NB4 (cell line): ENCODE results near the gene PLD4.

Experiments
- DNase-seq: peaks from one replicate; pipeline ENCODE4 v3.0.0; 2010; ENCODE audit warnings: low read depth
- H3K4me3 ChIP-seq: one replicate; pipeline ENCODE4 v1.5.1; 2011; ENCODE audit warnings: mild to moderate bottlenecking, low read depth, low read length, moderate library complexity
- MYC ChIP-seq: IDR thresholded peaks from 2 replicates; pipeline ENCODE4 v1.6.1; 2011; ENCODE audit warnings: low read depth, low read length
- POLR2A ChIP-seq: IDR thresholded peaks from 2 replicates; pipeline ENCODE4 v1.6.1; 2011; ENCODE audit warnings: mild to moderate bottlenecking; ENCODE audit not compliant: insufficient read length; ENCODE audit errors: extremely low read depth
- TF ChIP-seq, protein P1 (sequence below): IDR thresholded peaks from one replicate; pipeline ENCODE4 v1.5.1; 2012; ENCODE audit warnings: low read depth, low read length
- TF ChIP-seq, protein P2 (sequence below): IDR thresholded peaks from 2 replicates; pipeline ENCODE4 v1.6.1; 2011; ENCODE audit warnings: low read depth, low read length

PLD4 gene

DNA sequence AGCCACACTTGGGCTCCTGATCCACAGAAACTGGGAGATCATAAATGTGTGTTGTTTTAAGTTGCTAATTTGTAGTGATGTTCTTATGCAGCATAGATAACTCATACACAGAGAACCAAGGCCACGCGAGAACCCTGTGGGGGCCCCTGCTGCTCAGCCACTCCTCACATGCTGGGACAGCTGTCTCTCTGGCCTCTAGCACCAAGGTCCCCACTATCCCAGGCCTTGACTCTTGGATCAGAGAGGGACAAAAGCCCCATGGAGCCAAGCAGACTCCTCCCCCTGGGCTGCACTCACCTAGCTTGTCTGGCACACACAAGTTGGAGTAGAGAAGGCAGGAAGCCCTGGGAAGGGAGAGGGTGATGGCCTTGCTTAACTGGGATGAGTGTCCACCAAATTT is 11.3 kb downstream of the PLD4 start:
- TF ChIP-seq, protein P1, sequence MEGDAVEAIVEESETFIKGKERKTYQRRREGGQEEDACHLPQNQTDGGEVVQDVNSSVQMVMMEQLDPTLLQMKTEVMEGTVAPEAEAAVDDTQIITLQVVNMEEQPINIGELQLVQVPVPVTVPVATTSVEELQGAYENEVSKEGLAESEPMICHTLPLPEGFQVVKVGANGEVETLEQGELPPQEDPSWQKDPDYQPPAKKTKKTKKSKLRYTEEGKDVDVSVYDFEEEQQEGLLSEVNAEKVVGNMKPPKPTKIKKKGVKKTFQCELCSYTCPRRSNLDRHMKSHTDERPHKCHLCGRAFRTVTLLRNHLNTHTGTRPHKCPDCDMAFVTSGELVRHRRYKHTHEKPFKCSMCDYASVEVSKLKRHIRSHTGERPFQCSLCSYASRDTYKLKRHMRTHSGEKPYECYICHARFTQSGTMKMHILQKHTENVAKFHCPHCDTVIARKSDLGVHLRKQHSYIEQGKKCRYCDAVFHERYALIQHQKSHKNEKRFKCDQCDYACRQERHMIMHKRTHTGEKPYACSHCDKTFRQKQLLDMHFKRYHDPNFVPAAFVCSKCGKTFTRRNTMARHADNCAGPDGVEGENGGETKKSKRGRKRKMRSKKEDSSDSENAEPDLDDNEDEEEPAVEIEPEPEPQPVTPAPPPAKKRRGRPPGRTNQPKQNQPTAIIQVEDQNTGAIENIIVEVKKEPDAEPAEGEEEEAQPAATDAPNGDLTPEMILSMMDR: no peak
- TF ChIP-seq, protein P2, sequence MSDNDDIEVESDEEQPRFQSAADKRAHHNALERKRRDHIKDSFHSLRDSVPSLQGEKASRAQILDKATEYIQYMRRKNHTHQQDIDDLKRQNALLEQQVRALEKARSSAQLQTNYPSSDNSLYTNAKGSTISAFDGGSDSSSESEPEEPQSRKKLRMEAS: no peak
- TF ChIP-seq MYC (no peak), POLR2A (no peak)
- DNase-seq: no peak
- H3K4me3 ChIP-seq: no peak overlapping the region

DNA sequence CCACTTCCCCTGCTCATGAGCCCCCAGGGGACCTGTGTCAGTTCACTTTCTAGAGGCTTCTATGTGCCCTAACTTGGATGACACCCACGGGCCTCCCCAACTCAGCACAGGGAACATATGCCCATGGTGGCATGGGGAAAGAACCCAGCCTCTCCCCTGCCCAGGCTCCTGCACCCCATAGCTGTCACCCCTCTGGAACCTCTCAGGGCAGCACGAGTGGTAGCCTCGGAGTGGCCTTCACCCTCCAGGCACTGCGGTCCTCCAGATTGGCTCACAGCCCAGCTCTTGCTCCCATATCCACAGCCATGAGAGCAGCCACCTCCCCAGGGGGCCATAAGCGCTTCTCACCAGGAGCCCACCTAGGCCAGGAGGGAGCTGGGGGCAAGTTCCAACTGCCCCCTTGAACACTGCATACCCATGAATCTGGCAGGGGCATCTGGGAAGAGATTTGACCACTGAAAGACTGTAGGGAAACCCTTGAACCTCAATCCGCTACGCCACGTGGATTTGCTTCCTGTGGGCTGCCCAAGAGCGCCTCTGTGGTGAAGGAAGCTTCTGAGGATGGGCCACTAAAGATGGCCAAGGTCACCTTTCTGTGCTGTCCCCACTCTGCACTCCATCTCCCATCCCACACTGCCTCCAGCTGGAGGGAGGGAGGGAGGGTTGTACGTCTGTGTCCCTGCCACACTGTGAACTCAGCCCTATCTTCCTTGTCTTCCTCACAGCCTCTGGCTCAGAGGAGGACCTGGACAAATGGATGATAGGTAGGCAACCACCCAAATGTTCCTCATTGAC is 11.9 kb downstream of the PLD4 start:
- TF ChIP-seq MYC: no peak
- no peak for TF ChIP-seq POLR2A
- TF ChIP-seq, protein P1: no peak
- TF ChIP-seq, protein P2: no peak
- DNase-seq: no peak
- H3K4me3 ChIP-seq: no peak overlapping the region

DNA sequence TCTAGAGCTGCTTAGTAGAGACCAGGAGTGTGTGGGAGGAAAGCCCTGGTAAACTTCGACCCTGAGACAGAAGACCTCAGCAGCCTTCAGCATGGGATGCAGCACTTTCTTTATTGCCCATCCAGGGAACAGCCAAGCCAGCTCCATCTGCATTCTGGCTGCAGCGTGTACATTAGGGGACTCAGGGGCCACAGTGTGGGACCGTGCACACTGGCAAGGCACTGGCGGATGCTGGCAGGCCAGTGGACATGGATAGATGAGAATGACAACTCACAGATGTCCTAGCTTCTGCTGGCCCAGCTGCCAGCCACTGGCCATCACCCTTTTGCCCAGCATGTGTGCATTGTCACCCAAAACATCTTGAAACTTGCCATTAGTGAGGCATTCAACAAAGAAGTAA is 12.5 kb downstream of the PLD4 start:
- TF ChIP-seq MYC (no peak), POLR2A (no peak)
- TF ChIP-seq, protein P1: no peak
- TF ChIP-seq, protein P2: no peak
- no peak overlapping the region for H3K4me3 ChIP-seq
- no peak for DNase-seq

DNA sequence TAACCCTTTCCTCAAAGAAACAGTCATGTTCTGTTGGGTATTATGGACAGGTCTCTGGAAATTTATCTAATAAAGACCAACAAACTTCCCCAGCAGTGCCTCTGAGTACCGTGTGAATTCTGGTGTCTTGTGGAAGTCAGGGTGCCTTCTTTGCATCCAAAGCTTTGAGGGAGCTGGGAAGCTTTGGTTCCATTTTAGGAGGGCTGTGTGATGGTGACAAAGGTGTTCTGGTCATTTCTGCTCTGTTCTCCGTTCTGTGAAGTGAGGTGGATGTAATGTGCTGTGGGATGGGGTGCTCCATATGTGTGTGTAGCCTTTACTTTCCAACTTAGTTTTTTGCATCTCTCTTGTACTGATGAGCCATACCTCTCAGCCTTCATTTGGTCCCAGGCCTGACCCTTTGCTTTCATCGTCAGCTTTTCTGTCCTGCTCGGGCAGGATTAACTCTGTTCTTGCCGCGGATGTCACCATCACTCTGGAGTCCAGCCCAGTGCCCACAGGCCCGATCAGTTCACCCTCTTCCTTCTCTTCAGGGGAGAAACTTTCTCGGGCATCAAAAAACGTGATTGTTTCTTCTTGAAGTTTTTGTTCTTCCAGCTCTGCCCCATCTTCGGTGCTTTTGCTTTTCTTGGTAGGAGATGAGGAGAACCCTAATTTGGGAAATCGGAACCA is 13.2 kb downstream of the PLD4 start:
- TF ChIP-seq, protein P1: no peak
- TF ChIP-seq MYC (no peak), POLR2A (no peak)
- TF ChIP-seq, protein P2: no peak
- no peak overlapping the region for H3K4me3 ChIP-seq
- DNase-seq: no peak

DNA sequence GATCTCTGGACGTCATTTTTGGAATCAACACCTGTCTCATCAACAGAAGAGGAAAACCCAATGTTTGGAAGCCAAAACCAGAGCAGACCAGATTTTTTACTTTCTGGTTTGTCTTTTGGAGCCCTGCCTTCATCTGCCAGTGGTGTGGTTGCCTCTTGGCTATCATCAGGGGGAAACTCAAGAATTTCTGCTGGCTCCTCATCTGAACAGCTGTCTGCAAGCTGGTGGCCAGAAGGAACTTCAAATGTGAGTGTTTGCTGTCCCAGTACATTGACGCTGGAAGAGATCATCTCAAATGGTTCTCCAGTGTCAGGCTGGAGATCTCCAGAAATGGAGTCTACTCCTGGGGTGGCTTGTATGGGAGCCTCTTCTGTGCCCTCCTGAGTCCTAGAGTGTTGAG is 13.8 kb downstream of the PLD4 start:
- no peak overlapping the region for H3K4me3 ChIP-seq
- no peak for DNase-seq
- TF ChIP-seq, protein P2: no peak
- TF ChIP-seq, protein P1: no peak
- TF ChIP-seq MYC: no peak
- TF ChIP-seq POLR2A: no peak
